ENCODE measurements around the gene SLC25A41.
"Not testable (repeated sequence)": the region's sequence is repeated elsewhere in the genome, so short reads cannot be mapped to it uniquely, and the experiment has no call there.

Gene SLC25A41

DNA sequence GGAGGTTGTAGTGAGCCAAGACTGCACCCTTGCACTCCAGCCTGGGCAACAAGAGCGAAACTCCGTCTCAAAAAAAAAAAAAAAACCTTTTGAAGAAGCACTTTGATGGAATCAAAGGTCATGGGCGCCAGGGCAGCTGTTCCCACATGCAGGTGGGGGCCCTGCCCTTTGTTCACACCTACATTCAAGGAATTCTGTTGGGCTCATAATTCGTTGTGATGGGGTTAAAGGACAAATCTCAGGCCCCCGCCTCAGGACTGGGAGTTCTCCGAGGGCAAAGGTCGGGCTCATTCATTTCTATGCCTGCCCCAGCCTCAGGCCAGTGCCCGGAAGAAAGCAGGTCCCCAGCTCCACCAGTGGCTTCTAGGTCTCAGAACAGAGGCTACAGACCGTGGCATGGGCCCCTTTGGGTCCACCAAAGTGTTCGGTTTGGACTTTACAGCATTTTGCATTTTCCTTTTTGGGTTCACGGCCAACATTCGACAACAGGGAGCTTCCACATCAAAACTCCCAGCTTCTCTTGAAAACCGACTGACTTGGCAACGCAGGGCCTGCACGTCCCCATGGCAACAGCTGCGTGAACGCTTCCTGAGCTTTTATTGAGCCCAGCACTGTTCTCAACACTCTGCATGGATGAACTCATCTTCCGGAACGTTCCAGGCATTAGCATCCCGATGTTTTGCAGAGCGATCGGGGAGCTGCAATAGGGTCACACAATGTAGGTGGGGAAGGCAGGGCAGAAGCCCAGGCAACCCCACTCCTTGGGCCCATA lies 30.5 kb downstream of the SLC25A41 start:
- no peak for DNase-seq

DNA sequence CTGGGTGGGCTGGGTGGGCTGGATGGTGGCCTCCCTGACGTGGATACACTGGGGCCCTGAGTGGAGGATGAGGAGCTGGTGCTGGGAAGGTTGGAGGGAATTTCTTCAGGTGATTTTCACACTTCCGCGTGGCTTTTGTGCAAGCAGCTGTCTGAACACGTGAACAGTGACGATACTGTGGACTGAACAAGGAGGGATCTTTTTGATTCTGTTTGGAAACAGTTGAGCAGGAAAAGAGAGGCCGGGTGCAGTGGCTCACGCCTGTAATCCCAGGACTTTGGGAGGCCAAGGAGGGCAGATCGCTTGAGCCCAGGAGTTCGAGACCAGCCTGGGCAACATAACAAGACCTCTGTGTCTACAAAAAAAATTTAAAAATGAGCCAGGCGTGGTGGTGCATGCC lies 31.5 kb downstream of the SLC25A41 start:
- DNase-seq, result no peak

DNA sequence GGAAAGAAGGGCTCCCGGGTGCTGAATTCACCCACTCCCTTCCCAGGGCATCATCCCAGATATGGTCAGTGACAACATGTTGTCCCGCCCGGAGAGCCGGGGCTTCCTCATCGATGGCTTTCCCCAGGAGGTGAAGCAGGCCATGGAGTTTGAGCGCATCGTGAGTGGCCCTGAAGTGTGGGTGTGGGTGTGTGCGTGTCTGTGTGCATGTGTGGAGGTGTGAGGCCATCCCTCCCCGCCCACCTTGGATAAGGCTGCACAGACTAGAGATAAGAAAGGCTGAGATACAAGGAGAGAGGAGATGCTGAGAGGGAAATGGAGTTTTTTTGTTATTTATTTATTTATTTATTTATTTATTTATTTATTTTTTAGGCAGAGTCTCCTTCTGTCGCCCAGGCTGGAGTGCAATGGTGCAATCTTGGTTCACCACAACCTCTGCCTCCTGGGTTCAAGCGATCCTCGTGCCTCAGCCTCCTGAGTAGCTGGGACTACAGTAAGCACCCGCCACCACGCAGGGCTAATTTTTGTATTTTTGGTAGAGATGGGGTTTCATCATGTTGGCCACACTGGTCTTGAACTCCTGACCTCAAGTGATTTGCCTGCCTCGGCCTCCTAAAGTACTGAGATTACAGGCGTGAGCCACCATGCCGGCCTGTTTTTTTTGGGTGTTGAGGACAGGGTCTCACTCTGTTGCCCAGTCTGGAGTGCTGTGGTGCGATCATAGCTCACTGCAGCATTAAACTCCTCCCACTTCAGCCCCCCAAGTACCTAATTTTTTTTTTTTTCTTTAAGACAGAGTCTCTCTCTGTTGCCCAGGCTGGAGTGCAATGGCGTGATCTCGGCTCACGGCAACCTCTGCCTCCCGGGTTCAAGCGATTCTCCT lies 33.3 kb downstream of the SLC25A41 start:
- not testable (repeated sequence) for DNase-seq

DNA sequence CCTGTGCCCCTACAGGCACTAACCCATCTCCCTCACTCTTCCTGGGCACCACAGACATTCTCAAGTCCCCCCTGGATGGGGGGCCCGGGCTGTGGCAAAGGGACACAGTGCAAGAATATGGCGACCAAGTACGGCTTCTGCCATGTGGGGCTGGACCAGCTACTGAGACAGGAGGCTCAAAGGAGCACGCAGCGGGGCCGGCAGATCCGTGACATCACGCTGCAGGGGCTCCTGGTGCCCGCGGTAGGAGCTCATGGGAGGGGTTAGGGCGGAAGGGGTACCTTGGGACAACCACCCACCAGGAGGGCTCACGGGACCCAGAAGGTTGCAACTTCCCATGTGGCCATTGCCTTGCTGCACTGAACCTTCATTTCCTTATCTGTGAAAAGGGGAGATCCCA lies 37.3 kb downstream of the SLC25A41 start:
- DNase-seq, result no peak

DNA sequence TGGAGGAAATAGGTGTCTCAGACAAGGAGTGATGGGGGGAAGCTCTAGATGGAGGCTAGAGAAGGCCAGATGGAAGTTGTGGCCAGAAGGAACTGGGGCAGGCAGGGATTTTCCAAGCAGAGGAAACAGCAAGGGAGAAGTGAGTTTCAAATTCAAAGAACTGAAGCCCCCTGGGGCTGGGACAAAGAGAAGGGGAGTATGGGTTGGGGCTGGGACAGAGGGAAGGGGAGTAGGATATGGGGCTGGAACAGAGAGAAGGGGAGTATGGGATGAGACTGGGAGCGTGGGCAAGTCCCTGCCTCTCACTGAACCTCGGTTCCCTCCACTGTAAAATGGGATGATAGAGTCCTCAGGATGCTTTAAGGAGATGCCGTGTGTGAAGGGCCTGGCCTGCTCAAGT lies 38.7 kb downstream of the SLC25A41 start:
- DNase-seq, result no peak

DNA sequence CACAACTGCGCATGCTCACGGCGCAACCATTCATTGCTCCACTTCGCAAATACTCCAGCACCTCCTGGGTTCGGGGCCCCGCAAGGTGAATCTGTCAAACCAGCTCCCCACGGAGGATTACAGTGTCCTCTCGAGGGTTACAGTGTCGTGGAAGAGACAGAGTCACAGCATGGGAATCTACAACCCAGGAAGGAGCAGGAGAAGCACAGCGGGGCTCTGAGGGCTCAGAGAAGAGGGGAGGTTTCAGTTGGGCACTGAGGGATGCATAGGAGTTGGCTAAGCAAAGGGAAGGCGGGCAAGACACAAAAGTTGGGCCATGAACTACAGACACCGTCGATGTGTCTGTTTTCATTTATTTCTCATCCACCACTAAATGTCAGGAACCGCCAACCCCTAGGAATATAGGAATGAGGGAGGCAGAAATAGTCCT lies 39.6 kb downstream of the SLC25A41 start:
- peak; percentile 53 for DNase-seq

DNA sequence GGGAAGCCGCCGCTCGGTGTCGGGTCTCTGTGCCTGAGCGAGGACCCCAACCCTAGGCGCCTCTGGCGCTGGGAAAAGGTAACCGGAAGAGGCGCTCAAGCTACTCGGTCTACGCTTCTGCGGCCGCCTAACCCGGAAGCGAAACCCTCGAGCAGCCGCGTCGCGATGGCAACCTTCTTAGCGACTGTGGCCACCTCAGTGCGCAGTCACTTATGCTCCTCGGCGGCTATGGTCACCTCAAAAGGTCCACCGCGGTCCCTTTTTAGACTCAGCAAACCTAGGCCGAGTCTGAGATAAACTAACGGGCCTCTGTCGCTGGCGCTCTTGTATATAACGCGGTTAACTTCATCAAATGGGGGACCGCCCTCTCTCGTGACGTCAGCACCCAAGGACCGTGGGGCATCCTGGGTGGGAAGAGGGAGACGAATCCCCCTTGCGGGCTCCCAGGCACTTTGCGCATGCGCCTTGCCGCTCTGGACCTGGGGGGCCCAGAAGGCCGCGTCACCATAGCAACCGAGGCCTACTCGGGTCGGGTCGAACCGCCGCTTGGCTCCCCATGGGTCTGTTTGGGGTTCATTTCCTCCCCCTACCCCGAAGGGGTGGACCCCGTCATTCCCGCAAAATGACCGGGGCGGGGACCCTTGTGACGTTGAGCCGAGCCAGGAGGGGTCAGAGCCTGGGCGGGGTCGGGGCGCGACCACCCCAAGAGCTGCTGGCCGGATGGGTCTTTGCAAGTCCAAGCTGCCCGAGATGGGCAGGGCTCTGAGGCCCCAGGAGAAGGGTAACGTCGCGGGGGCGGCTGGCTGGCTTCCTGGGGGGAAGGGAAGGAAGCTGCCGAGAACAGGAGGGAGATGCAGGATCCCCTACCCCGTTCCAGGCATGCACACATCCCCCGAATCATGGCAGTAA lies 40.2 kb downstream of the SLC25A41 start, which contains the start of gene GTF2F1:
Gene GTF2F1 (minus strand): TSS at position 91 of the 909 bp plus-strand sequence. CDS start 169 bp downstream, outside the sequence.
- peak; percentile 94 for DNase-seq

DNA sequence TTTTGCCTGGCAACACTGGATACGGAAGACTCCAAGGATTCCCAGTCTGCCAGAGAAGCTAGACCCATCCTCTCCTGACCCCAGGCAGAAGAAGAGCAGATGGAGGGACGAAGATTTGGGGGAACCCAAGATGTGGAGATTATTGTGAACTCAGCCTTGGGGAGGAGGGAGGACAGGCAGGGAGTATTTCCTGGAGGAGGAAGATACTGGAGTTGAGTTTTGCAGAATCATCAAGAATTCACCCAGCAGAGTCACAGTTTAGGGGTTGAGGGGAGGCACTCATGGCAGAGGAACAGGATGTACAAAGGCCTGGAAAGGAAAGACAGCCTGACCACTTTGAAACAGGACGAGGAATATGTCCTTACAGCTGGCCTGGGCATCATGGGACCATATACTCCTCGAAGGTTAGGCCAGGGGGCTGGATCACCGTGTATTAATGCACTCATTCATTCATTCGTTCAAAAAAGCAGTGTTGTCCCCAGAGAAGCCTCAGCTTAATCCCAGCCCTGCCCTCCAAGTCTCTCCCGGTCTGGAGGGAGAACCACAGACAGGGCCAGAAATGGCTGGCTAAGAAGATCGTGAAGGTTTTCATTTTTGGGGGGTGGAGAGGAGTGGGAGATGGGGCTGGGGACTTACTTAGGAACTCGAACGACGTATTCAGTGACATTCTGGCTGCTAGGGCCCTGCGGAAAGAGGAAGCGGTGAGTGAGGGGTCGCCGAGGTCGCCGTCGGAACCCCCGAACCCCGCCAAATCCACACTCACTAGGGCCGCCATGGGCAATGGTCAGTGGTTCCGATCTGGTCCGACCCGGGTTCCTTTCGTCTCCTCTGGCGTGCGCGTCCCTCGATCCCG lies 41.1 kb downstream of the SLC25A41 start:
- DNase-seq, result no peak

DNA sequence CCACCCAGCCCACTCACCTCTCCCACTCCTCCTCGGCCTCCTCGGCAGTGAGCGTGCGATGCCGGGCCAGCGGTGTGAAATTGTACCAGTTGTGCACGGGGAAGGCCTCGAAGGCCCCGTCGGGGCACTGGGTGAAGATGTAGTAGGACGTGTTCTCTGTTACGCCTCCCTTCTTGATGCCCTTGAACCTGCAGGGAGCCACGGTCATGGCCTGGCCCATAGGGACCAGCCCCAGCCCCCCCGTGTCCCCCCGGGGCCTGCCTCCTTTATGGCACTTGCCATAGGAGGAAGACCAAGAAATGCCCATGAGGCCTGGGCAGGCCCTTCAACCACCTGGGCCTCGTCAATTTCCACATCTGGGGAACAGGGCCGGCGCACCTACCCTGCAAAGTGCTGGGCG lies 46.2 kb downstream of the SLC25A41 start:
- DNase-seq, result no peak

DNA sequence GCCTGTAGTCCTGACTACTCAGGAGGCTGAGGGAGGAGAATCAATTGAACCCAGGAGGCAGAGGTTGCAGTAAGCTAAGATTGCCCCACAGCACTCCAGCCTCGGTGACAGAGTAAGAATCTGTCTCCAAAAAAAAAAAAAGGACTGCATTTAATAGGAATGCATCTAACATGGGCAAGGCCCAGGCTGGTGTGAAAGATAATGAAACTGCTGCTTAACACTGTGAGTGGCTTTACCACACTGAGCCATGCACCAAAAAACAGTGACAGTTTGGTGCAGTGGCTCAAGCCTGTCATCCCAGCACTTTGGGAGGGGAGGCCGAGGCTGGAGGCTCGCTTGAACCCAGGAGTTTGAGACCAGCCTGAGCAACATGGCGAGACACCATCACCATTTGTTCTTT lies 49.2 kb downstream of the SLC25A41 start:
- no peak for DNase-seq

DNA sequence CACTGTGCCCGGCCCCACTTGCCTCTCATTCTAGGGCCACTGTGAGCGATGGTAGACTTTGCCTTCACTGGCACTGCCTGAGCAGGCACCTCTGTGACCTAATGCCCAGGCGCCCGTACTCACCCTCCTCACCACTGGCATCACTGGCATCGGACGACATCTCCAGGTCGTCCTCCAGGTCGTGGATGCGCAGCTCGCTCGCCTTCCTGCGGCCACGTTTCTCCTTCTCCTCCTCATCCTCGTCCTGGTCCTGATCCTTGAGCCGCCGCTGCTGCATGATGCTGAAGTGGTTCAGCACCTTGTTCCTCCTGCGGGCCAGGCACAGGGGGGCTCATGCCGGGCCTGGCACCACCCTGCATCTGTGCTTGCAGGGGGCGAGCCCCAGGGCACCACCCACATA lies 50.4 kb downstream of the SLC25A41 start:
- DNase-seq, result no peak

DNA sequence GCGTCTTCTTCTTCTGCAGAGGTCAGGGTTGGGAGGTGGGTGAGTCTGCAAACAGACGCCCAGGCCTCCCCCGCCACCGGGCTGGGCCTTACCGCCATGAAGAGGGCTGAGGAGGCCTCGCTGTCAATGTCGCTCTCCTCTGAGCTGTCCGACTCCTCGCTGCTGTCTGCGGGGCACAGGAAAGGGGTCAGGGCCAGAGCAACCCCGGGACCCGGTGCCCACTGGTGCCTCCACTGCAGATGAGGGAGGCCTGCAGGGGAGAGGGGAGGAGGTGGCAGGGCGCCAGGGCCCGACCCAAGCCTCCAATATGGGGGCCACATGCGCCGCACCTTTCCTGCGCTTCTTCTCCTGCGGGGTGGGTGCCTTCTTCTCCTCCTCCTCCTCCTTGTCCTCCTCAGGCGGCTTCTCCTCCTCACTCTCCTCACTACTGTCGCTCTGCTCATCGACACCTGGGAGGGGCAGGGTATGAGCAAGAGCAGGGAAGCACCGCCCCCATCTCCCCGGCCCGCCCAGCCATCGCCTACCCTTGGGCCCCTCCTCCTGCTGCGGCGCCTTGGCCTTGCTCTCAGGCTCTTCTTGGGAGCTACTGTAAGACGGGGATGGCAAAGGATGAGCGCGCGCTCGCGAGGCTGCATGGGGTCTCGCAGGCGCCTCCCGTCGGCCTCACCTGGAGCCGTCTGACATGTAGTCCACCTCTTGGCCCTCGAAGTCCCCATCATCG lies 52.4 kb downstream of the SLC25A41 start:
- DNase-seq, result no peak

DNA sequence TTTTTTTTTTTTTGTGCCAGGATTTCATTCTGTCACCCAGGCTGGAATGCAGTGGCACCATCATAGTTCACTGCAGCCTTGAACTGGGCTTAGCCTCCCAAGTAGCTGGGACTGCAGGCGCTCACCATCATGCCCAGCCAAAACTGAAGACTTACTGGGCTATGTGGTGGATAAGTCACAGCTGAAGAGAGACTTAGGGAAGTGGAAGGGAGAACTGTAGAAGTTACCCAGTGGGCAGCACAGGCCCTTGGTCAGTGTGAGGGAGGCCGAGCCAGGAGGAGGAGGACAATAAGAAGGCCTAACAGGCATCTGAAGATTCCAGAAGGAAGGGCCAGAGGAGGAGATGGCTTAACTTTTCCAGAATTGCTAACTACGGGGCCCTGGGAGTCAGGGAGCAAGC lies 53.8 kb downstream of the SLC25A41 start:
- DNase-seq, result no peak

DNA sequence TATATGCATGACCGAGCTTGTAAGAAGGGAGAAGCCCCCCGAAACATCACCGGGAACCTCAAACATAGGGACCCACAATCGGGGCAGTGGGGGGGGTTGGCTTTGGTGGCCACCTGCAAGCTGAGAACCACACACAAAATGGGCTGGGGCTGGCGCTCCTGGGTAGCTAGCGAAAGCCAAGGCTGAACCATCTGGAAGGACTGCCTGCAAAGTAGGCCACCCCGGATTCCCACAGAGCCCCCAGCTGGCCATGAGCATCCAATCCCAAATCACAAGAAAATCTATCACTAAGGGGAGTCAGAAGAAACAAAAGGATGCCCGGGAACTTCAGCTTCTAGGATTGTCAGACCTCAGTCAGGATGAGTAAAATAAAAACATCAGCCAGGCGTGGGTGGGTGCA lies 55.1 kb downstream of the SLC25A41 start:
- no peak for DNase-seq

DNA sequence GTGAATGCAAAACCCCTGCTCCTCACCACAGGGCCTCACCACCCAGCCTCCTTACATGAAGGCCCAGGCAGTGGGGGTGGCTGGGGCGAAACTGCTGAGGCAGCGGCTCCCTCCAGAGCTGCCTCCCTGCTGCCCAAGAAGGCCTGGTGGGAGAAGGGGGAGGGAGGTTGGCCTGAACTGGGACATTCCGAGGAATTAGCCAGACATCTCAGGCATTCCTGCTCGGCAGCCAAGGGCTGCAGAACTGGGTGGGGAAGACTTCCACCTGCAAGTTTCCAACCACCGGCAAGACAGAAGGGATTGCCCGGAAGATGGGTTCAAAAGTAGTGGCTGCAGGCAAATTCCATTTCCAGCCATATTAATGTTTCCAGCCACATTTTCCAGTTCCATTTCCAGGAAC lies 55.5 kb downstream of the SLC25A41 start:
- no peak for DNase-seq

DNA sequence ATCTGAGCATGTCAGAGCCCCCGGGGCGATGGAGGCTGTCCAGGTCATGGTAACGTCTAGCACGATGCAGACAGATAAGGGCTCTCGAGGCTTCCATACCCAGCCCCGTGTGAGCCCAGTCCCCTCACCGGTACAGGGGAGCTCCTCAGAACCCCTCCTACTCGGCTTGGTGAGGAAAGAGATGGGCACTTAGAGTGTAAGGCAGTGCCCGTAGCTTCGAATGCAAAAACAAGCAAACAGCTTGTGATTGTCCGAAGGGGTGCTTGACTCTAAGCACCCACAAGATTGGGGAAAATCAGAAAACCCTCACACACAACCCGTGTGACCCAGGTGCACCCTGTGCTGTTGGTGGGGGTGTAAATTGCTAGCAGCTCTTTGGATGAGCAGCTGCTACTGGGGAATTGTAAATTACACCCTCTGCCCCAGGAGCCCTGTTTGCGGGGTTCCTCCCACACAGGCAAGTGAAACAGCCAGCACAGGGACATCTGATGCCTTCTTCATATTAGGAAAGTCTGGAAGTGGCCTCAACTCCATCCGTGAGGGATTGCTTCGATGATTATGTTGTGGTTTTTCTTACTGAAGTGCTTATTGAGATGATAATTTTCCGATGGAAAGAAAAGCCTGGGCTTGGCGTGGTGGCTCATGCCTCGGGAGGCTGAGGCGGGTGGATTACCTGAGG lies 56.9 kb downstream of the SLC25A41 start:
- no peak for DNase-seq
